Upper lobe of right lung (tissue), 1 donor: Measurements from ENCODE around the gene CDH4. TPM values are rescaled to one million over a fixed set of nuclear protein-coding genes. Genes with fewer than 3 reads are reported as not detected.
A peak's percentile ranks its signal among the peaks of the same experiment; 100 is the strongest.

Experiments
- ATAC-seq: fragments of 200-7000 bp; cut with Tn5 transposase; one replicate; pipeline ENCODE4 v1.9.1; 2020; ENCODE audit warnings: mild to moderate bottlenecking, moderate library complexity
- DNase-seq: peaks from one replicate; pipeline ENCODE4 v3.0.0-alpha.2; 2020
- H3K27ac ChIP-seq: fragments of 200-600 bp; one replicate; pipeline ENCODE4 v1.8.0; 2022
- H3K27me3 ChIP-seq: fragments of 200-600 bp; one replicate; pipeline ENCODE4 v1.8.0; 2022; ENCODE audit warnings: mild to moderate bottlenecking
- H3K36me3 ChIP-seq: fragments of 200-600 bp; one replicate; pipeline ENCODE4 v1.8.0; 2022
- H3K4me1 ChIP-seq: fragments of 200-600 bp; one replicate; pipeline ENCODE4 v1.8.0; 2022
- H3K4me3 ChIP-seq: fragments of 200-600 bp; one replicate; pipeline ENCODE4 v1.8.0; 2022; ENCODE audit warnings: mild to moderate bottlenecking
- H3K9me3 ChIP-seq: fragments of 200-600 bp; one replicate; pipeline ENCODE4 v1.8.0; 2022
- intact Hi-C: fragments of 100-400 bp; cut with DNase I; formaldehyde crosslinking; loops from one replicate; pipeline ENCODE4 v1.11.0; 2022
- total RNA-seq: library from RNA; stranded (reverse); fragmentation: NEBNext Ultra II Directional; extraction: Animal tissue kit (Norgen Biotek cat#: 25700); gene quantifications from one replicate; pipeline ENCODE4 v1.2.1, GENCODE V29; 2021
- TF ChIP-seq, protein P1 (sequence below): fragments of 200-600 bp; IDR thresholded peaks from one replicate; pipeline ENCODE4 v1.8.0; 2022; ENCODE audit warnings: antibody characterized with exemption
- donor health status: DM: no; HTN: yes; CAD: no; lungs with severe emphysema.

The CDH4 gene
- total RNA-seq, 1 donor from 2014 or later = 0.23 TPM

DNA sequence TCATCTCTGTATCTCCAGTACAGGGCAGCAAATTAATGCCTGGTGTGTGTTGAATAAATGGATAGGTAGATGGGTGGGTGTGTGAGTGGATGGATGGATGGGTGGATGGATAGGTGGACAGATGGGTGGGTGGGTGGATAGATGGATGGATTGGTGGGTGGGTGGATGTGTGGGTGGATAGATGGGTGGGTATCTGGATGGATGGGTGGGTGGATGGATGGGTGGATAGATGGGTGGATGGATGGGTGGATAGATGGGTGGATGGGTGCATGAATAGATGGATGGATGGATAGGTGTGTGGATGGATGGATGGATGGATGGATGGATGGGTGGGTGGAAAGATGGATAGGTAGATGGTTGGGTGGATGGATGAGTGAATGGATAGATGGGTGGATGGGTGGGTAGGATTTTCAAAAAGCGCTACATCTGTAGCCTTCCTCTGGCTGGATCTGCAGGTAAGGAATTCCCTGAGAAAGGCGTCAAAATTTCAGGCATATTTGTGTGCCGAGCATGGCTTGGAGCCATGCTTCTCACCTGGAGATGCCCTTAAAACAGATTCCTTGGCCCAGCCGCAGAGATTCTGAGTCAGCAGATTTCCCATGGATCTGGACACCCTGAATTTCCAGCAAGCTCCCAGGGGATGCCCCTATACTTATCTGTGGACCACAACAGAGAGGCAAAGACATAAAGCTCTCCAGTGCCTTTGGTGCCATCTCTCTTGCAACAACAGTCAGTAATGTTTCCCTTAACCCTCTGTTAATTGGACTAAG lies 177.6 kb downstream of the CDH4 start:
- no peak for ATAC-seq
- DNase-seq = no peak
- peaks cover 5% of the 10 kb centered on the region for H3K27me3 ChIP-seq
- no peak overlapping the region for H3K4me3 ChIP-seq
- H3K36me3 ChIP-seq = no peaks in the 10 kb centered on the region
- intact Hi-C loops = no loop called here
- no peak overlapping the region for H3K27ac ChIP-seq
- TF ChIP-seq, protein P1, sequence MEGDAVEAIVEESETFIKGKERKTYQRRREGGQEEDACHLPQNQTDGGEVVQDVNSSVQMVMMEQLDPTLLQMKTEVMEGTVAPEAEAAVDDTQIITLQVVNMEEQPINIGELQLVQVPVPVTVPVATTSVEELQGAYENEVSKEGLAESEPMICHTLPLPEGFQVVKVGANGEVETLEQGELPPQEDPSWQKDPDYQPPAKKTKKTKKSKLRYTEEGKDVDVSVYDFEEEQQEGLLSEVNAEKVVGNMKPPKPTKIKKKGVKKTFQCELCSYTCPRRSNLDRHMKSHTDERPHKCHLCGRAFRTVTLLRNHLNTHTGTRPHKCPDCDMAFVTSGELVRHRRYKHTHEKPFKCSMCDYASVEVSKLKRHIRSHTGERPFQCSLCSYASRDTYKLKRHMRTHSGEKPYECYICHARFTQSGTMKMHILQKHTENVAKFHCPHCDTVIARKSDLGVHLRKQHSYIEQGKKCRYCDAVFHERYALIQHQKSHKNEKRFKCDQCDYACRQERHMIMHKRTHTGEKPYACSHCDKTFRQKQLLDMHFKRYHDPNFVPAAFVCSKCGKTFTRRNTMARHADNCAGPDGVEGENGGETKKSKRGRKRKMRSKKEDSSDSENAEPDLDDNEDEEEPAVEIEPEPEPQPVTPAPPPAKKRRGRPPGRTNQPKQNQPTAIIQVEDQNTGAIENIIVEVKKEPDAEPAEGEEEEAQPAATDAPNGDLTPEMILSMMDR = no peak
- no peaks in the 10 kb centered on the region for H3K4me1 ChIP-seq
- H3K9me3 ChIP-seq = no peaks in the 10 kb centered on the region

DNA sequence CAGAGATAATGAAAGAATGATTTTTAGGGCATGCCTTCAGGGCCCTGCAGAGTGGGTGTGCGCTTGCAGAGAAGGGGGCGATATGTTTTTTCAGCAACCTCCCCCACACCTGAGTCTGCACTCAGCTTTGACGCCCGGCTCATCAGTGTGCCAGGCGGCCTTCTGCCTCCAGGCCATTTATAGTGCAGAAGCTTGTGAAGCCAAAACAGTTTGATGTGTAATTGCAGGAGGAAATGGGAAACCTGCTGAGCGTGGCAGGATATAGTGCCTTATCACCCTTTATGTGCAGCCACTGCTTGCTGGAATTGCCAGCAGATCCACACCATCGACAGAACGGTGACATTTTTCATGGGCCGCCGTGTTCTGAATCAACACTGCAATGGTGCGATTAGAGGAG lies 178.2 kb downstream of the CDH4 start:
- no peak overlapping the region for H3K27ac ChIP-seq
- H3K27me3 ChIP-seq = peaks cover 7% of the 10 kb centered on the region
- no peaks in the 10 kb centered on the region for H3K36me3 ChIP-seq
- DNase-seq = peak; percentile 21
- ATAC-seq = no peak
- H3K9me3 ChIP-seq = no peaks in the 10 kb centered on the region
- no peak overlapping the region for H3K4me3 ChIP-seq
- intact Hi-C loops = no loop called here
- TF ChIP-seq, protein P1 = no peak
- no peaks in the 10 kb centered on the region for H3K4me1 ChIP-seq

DNA sequence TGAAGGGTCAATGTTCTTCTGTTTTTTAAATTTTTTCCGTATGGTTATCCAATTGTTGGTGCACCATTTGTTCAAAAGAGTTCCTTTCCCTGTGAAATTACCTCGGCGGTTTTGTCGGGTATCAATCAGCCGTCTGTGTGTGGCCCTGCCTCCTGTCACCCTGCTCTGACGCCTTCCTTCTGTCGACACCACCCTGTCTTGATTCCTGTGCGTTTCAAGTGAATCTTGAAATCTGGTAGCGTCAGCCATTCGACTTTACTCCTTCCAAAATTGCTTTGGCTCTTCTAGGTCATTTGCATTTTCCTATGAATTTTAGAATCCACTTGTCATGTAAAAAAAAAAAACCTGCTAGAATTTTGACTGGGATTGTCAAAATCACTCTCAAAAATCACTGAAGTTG lies 181.1 kb downstream of the CDH4 start:
- TF ChIP-seq, protein P1 = no peak
- intact Hi-C loops = no loop called here
- no peak overlapping the region for H3K27ac ChIP-seq
- ATAC-seq = no peak
- no peaks in the 10 kb centered on the region for H3K9me3 ChIP-seq
- H3K4me3 ChIP-seq = no peak overlapping the region
- DNase-seq = no peak
- peaks cover 34% of the 10 kb centered on the region for H3K27me3 ChIP-seq
- H3K4me1 ChIP-seq = no peaks in the 10 kb centered on the region
- no peaks in the 10 kb centered on the region for H3K36me3 ChIP-seq

DNA sequence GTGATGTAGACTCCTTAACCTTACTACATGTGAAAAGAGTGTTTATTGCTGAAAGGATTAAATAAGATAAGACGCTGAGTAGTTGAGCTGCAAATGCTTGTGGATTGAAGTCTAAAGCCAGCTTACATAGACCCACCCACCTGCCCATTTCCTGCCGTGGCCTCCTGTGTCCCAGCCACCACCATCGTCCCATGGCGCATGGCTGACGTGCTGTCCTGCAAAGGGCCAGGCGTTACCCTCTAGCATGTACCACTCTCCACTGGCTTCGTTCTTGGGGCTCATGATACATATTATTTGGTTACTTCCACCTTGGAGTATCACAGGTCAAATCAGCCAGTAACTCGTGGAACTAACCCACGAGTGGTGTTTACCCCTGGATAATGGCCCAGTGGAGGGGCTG lies 181.8 kb downstream of the CDH4 start:
- TF ChIP-seq, protein P1 = no peak
- ATAC-seq (no peak), DNase-seq (no peak)
- Histone ChIP-seq H3K36me3 (no peaks in the 10 kb centered on the region), H3K4me1 (no peaks in the 10 kb centered on the region), H3K27me3 (peaks cover 34% of the 10 kb centered on the region), H3K4me3 (no peak overlapping the region), H3K27ac (no peak overlapping the region), H3K9me3 (no peaks in the 10 kb centered on the region)
- intact Hi-C loops = no loop called here

DNA sequence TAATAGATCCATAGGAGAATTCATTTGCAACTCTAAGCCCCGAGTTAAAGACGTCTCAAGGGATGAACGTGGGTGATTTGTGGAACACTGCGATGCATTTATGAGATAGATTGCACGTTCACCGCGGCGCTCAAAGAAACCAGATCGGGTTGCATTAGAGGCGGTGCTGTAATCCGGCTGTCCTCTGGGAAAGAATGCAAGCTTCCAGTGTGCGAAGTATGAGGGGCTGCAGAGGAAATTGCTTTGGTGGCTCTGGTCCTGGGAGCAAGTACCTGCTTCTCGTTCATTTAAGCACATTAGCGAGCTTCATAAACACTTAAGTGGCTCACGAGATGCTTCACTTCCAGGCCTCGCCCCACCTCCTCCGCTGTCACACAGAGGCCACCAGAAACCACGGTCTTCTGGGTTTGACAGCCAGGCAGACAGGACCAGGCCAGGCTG lies 182.3 kb downstream of the CDH4 start:
- DNase-seq (no peak), ATAC-seq (no peak)
- TF ChIP-seq, protein P1 = no peak
- Histone ChIP-seq H3K4me1 (no peaks in the 10 kb centered on the region), H3K4me3 (no peak overlapping the region), H3K27ac (no peak overlapping the region), H3K36me3 (no peaks in the 10 kb centered on the region), H3K27me3 (peaks cover 34% of the 10 kb centered on the region), H3K9me3 (no peaks in the 10 kb centered on the region)
- intact Hi-C loops = no loop called here
